Activated CD8-positive, alpha-beta T cell treated with anti-CD3 and anti-CD28 coated beads, Interleukin-2, amount 10 ng/mL, durations not matched to agents 7 days and 5 days (primary cell): ENCODE results near the gene EHBP1. TPM values are rescaled to one million over a fixed set of nuclear protein-coding genes. Genes with fewer than 3 reads are reported as not detected.

ENCODE experiments used
- ATAC-seq: fragments of 150-1000 bp; cut with Tn5 transposase; one replicate; pipeline ENCODE4 v1.10.0; 2021; ENCODE audit warnings: moderate library complexity
- CTCF ChIA-PET: fragments of 350-600 bp; sonication (Branson Sonifier 250); formaldehyde crosslinking; loops from one replicate; lab custom pipeline; 2021; ENCODE audit warnings: antibody characterized with exemption; lab: Charles Lee
- POLR2A ChIA-PET: fragments of 350-600 bp; sonication (Branson Sonifier 250); formaldehyde crosslinking; loops from one replicate; lab custom pipeline; 2021; ENCODE audit warnings: antibody characterized with exemption; lab: Charles Lee
- DNase-seq: peaks from one replicate; pipeline ENCODE4 v3.0.0-alpha.2; 2020
- H3K27ac Mint-ChIP-seq: one replicate; pipeline ENCODE4 v1.8.0; 2021; ENCODE audit warnings: mild to moderate bottlenecking, mixed read lengths
- H3K27me3 Mint-ChIP-seq: one replicate; pipeline ENCODE4 v1.8.0; 2021; ENCODE audit warnings: low read depth, mixed read lengths
- H3K36me3 Mint-ChIP-seq: one replicate; pipeline ENCODE4 v1.8.0; 2021; ENCODE audit warnings: low read depth, mixed read lengths
- H3K4me1 Mint-ChIP-seq: one replicate; pipeline ENCODE4 v1.8.0; 2021; ENCODE audit warnings: low read depth, mixed read lengths
- H3K4me3 Mint-ChIP-seq: one replicate; pipeline ENCODE4 v1.8.0; 2021; ENCODE audit warnings: mild to moderate bottlenecking, mixed read lengths
- H3K9me3 Mint-ChIP-seq: one replicate; pipeline ENCODE4 v1.8.0; 2022; ENCODE audit warnings: mixed read lengths; ENCODE audit not compliant: insufficient read depth
- total RNA-seq, 2 experiments: library from RNA; stranded (reverse); gene quantifications; one replicate each; pipeline ENCODE4 v1.2.3, GENCODE V29; 2021

Gene EHBP1
- total RNA-seq, 2 experiments from 2014 or later = 23.4 to 26.3 TPM

- DNase-seq = no peak
- CTCF ChIA-PET = interaction anchor here (1.2 kb wide), 1 partner anchor 10 kb away, joined by 3 read pairs; no protein-coding TSS in a partner anchor
- no peak for ATAC-seq
- Mint-ChIP-seq H3K4me3 (no peak overlapping the region), H3K27me3 (no peaks in the 10 kb centered on the region), H3K36me3 (peaks cover 5% of the 10 kb centered on the region), H3K4me1 (peaks cover 11% of the 10 kb centered on the region), H3K27ac (no peak overlapping the region), H3K9me3 (no peaks in the 10 kb centered on the region)
- POLR2A ChIA-PET = no interaction called here
These were observed 107.7 kb downstream of the EHBP1 start for GRCh38 chr2:62812921-62813825.

- Mint-ChIP-seq H3K27ac (no peak overlapping the region), H3K36me3 (no peaks in the 10 kb centered on the region), H3K9me3 (no peaks in the 10 kb centered on the region), H3K4me1 (peaks cover 5% of the 10 kb centered on the region), H3K27me3 (no peaks in the 10 kb centered on the region), H3K4me3 (no peak overlapping the region)
- ChIA-PET CTCF (no interaction called here), POLR2A (interaction anchor here (0.6 kb wide), 1 partner anchor 84 kb away, joined by 3 read pairs; no protein-coding TSS in a partner anchor)
- DNase-seq = no peak
- no peak for ATAC-seq
These were observed 108.6 kb downstream of the EHBP1 start for GRCh38 chr2:62814123-62814522.

- Mint-ChIP-seq H3K4me3 (no peak overlapping the region), H3K4me1 (peaks cover 5% of the 10 kb centered on the region)
These were observed 111.8 kb downstream of the EHBP1 start for GRCh38 chr2:62817348-62817747.

GRCh38 chr2:62817995-62818713, 112.6 kb downstream of the EHBP1 start:
- no peak overlapping the region for H3K27ac Mint-ChIP-seq
- H3K4me1 Mint-ChIP-seq = peaks cover 5% of the 10 kb centered on the region
- no peaks in the 10 kb centered on the region for H3K9me3 Mint-ChIP-seq
- ChIA-PET CTCF (no interaction called here), POLR2A (no interaction called here)
- H3K36me3 Mint-ChIP-seq = no peaks in the 10 kb centered on the region
- H3K4me3 Mint-ChIP-seq = no peak overlapping the region
- no peak for DNase-seq
- no peaks in the 10 kb centered on the region for H3K27me3 Mint-ChIP-seq
- no peak for ATAC-seq

More at GRCh38 chr2:62817348-62817747, 111.8 kb downstream of the EHBP1 start:
- POLR2A ChIA-PET = no interaction called here
- no peaks in the 10 kb centered on the region for H3K36me3 Mint-ChIP-seq
- CTCF ChIA-PET = no interaction called here
- no peak overlapping the region for H3K27ac Mint-ChIP-seq
- H3K9me3 Mint-ChIP-seq = no peaks in the 10 kb centered on the region
- ATAC-seq (no peak), DNase-seq (no peak)
- H3K27me3 Mint-ChIP-seq = no peaks in the 10 kb centered on the region

- no peak for ATAC-seq
- Mint-ChIP-seq H3K4me1 (no peaks in the 10 kb centered on the region), H3K36me3 (peaks cover 14% of the 10 kb centered on the region), H3K4me3 (no peak overlapping the region), H3K27ac (no peak overlapping the region), H3K27me3 (no peaks in the 10 kb centered on the region), H3K9me3 (no peaks in the 10 kb centered on the region)
- CTCF ChIA-PET = no interaction called here
- DNase-seq = no peak
- POLR2A ChIA-PET = no interaction called here
These were observed 117.0 kb downstream of the EHBP1 start for GRCh38 chr2:62822549-62822948.

- H3K4me3 Mint-ChIP-seq = no peak overlapping the region
- H3K9me3 Mint-ChIP-seq = no peaks in the 10 kb centered on the region
- ChIA-PET POLR2A (no interaction called here), CTCF (no interaction called here)
- H3K27ac Mint-ChIP-seq = no peak overlapping the region
- H3K36me3 Mint-ChIP-seq = peaks cover 20% of the 10 kb centered on the region
- ATAC-seq = no peak
- no peak for DNase-seq
- H3K27me3 Mint-ChIP-seq = no peaks in the 10 kb centered on the region
- no peaks in the 10 kb centered on the region for H3K4me1 Mint-ChIP-seq
These were observed 118.9 kb downstream of the EHBP1 start for GRCh38 chr2:62824388-62824787.

GRCh38 chr2:62826141-62826540, 120.6 kb downstream of the EHBP1 start:
- no peak for ATAC-seq

GRCh38 chr2:62826953-62827675, 121.6 kb downstream of the EHBP1 start:
- ChIA-PET POLR2A (no interaction called here), CTCF (no interaction called here)
- H3K27me3 Mint-ChIP-seq = no peaks in the 10 kb centered on the region
- ATAC-seq (no peak), DNase-seq (no peak)
- no peak overlapping the region for H3K4me3 Mint-ChIP-seq
- no peaks in the 10 kb centered on the region for H3K4me1 Mint-ChIP-seq
- H3K9me3 Mint-ChIP-seq = peaks cover 4% of the 10 kb centered on the region
- H3K36me3 Mint-ChIP-seq = peaks cover 22% of the 10 kb centered on the region
- H3K27ac Mint-ChIP-seq = no peak overlapping the region

More at GRCh38 chr2:62826141-62826540, 120.6 kb downstream of the EHBP1 start:
- H3K4me1 Mint-ChIP-seq = no peaks in the 10 kb centered on the region
- ChIA-PET POLR2A (no interaction called here), CTCF (no interaction called here)
- no peak overlapping the region for H3K27ac Mint-ChIP-seq
- no peaks in the 10 kb centered on the region for H3K27me3 Mint-ChIP-seq
- peaks cover 4% of the 10 kb centered on the region for H3K9me3 Mint-ChIP-seq
- H3K4me3 Mint-ChIP-seq = no peak overlapping the region
- DNase-seq = no peak
- peaks cover 20% of the 10 kb centered on the region for H3K36me3 Mint-ChIP-seq

- Mint-ChIP-seq H3K4me3 (no peak overlapping the region), H3K27me3 (no peaks in the 10 kb centered on the region), H3K27ac (no peak overlapping the region), H3K4me1 (no peaks in the 10 kb centered on the region), H3K36me3 (peaks cover 29% of the 10 kb centered on the region), H3K9me3 (peaks cover 7% of the 10 kb centered on the region)
- ATAC-seq = no peak
- ChIA-PET CTCF (no interaction called here), POLR2A (no interaction called here)
- DNase-seq = no peak
These were observed 126.2 kb downstream of the EHBP1 start for GRCh38 chr2:62831729-62832128.

- H3K36me3 Mint-ChIP-seq = no peaks in the 10 kb centered on the region
- no peak overlapping the region for H3K27ac Mint-ChIP-seq
- CTCF ChIA-PET = no interaction called here
- peaks cover 9% of the 10 kb centered on the region for H3K9me3 Mint-ChIP-seq
- no peak for DNase-seq
- no peak for ATAC-seq
- no peak overlapping the region for H3K4me3 Mint-ChIP-seq
- H3K27me3 Mint-ChIP-seq = no peaks in the 10 kb centered on the region
- no peaks in the 10 kb centered on the region for H3K4me1 Mint-ChIP-seq
- POLR2A ChIA-PET = no interaction called here
These were observed 139.0 kb downstream of the EHBP1 start for GRCh38 chr2:62844311-62845090.

- ATAC-seq (no peak), DNase-seq (no peak)
- no peaks in the 10 kb centered on the region for H3K36me3 Mint-ChIP-seq
- H3K4me3 Mint-ChIP-seq = no peak overlapping the region
- ChIA-PET CTCF (no interaction called here), POLR2A (no interaction called here)
- no peaks in the 10 kb centered on the region for H3K27me3 Mint-ChIP-seq
- H3K9me3 Mint-ChIP-seq = peaks cover 9% of the 10 kb centered on the region
- no peaks in the 10 kb centered on the region for H3K4me1 Mint-ChIP-seq
- H3K27ac Mint-ChIP-seq = no peak overlapping the region
These were observed 139.7 kb downstream of the EHBP1 start for GRCh38 chr2:62845256-62845655.
